ENCODE results near the gene STX18. TPM values are rescaled to one million over a fixed set of nuclear protein-coding genes. Genes with fewer than 3 reads are reported as not detected.

STX18 gene
- total RNA-seq, 2 experiments from 2014 or later, result 25.8 to 27.9 TPM

Other genes starting within 250 kb of the STX18 start
- 10 to 100 TPM; 11.0 to 11.9 TPM for gene NSG1, start 154.9 kb downstream of the STX18 start, total RNA-seq